HG03159 (cell line): ENCODE results near the gene LIN7A.
"Not testable (repeated sequence)": the region's sequence is repeated elsewhere in the genome, so short reads cannot be mapped to it uniquely, and the experiment has no call there.

Experiments used
- ATAC-seq: cut with Tn5 transposase; IDR thresholded peaks from one replicate; pipeline ENCODE4 v1.9.1; 2021; ENCODE audit warnings: mild to moderate bottlenecking, moderate library complexity; ENCODE audit not compliant: unreplicated experiment

Gene LIN7A

GRCh38 chr12:80924437-80924836, 13.3 kb downstream of the LIN7A start:
- ATAC-seq, result no peak

- no peak for ATAC-seq
These were observed 17.7 kb downstream of the LIN7A start for GRCh38 chr12:80920006-80920405.

- no peak for ATAC-seq
These were observed 20.1 kb downstream of the LIN7A start for GRCh38 chr12:80917651-80918050.

GRCh38 chr12:80912901-80913770, 24.6 kb downstream of the LIN7A start:
- ATAC-seq, result no peak

- no peak for ATAC-seq
These were observed 28.4 kb downstream of the LIN7A start for GRCh38 chr12:80909370-80909769.

- ATAC-seq, result no peak
These were observed 35.0 kb downstream of the LIN7A start for GRCh38 chr12:80902711-80903110.

- no peak for ATAC-seq
These were observed 36.1 kb downstream of the LIN7A start for GRCh38 chr12:80901661-80902060.

GRCh38 chr12:80895240-80895639, 42.5 kb downstream of the LIN7A start:
- no peak for ATAC-seq

GRCh38 chr12:80894179-80894578, 43.6 kb downstream of the LIN7A start:
- no peak for ATAC-seq

- ATAC-seq, result no peak
These were observed 44.9 kb downstream of the LIN7A start for GRCh38 chr12:80892597-80893445.

- no peak for ATAC-seq
These were observed 53.1 kb downstream of the LIN7A start for GRCh38 chr12:80884651-80885050.

GRCh38 chr12:80881106-80881505, 56.6 kb downstream of the LIN7A start:
- no peak for ATAC-seq

GRCh38 chr12:80878452-80878851, 59.3 kb downstream of the LIN7A start:
- ATAC-seq, result not testable (repeated sequence)

GRCh38 chr12:80877721-80878265, 59.9 kb downstream of the LIN7A start:
- no peak for ATAC-seq

- no peak for ATAC-seq
These were observed 65.7 kb downstream of the LIN7A start for GRCh38 chr12:80872053-80872452.

GRCh38 chr12:80869264-80869663, 68.5 kb downstream of the LIN7A start:
- ATAC-seq, result no peak

GRCh38 chr12:80868576-80868975, 69.2 kb downstream of the LIN7A start:
- no peak for ATAC-seq

GRCh38 chr12:80867941-80868340, 69.8 kb downstream of the LIN7A start:
- no peak for ATAC-seq

- ATAC-seq, result no peak
These were observed 73.5 kb downstream of the LIN7A start for GRCh38 chr12:80864046-80864735.

- ATAC-seq, result no peak
These were observed 75.2 kb downstream of the LIN7A start for GRCh38 chr12:80862531-80862930.
